ENCODE measurements around the gene PLD4.
"Not testable (repeated sequence)": the region's sequence is repeated elsewhere in the genome, so short reads cannot be mapped to it uniquely, and the experiment has no call there.

PLD4 gene

DNA sequence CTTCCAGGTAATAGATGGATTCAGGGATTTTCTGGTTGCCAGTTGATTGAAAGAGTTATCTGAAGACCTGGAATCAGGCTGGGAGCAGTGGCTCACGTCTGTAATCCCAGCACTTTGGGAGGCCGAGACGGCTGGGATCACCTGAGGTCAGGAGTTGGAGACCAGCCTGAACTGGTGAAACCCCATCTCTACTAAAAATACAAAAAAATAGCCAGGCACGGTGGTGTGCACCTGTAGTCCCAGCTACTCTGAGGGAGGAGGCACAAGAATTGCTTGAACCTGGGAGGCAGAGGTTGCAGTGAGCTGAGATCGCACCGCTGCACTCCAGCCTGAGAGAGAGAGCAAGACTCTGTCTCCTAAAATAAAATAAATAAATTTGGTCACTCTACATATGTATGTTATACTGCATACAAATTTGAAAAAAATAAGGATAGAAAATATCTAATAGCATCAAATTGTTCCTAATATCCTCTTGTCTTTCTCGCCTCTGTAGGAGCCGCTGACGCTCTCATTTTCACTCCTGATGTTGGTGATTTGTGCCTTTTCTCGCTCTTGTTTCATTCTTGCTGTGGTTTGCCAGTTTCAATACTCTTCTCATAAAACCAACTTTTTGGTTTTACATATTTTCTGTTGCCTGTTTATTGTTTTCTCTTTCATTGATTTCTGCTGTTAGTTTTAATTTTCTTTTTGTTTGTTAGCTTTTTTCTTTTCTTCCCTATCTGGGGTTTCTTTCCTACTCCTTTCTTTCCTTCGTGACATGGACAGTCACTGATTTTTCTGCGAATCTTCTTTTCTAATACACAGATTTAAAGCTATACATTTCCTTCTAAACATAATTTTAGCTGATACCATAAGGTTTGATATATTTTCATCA is 23.8 kb upstream of the PLD4 start:
- no peak for DNase-seq

DNA sequence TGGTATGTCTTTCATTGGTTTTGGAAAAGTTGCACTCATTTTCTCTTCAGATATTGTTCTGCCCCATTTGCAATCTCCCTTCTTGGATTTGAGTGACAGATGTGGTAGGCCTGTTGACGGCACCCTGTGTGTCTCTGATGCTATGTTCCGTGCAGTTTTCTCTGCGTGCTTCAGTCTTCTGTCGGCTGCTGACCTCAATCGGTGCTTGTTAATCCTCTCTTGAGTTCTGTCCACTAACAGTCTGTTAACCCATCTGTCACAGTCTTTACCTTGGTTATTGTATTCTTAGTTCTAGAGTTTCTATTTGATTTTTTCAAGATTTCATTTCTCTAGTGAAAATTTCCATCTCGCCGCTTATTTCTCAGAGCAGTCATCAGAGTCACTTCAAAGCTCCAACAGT is 20.7 kb upstream of the PLD4 start:
- no peak for DNase-seq

DNA sequence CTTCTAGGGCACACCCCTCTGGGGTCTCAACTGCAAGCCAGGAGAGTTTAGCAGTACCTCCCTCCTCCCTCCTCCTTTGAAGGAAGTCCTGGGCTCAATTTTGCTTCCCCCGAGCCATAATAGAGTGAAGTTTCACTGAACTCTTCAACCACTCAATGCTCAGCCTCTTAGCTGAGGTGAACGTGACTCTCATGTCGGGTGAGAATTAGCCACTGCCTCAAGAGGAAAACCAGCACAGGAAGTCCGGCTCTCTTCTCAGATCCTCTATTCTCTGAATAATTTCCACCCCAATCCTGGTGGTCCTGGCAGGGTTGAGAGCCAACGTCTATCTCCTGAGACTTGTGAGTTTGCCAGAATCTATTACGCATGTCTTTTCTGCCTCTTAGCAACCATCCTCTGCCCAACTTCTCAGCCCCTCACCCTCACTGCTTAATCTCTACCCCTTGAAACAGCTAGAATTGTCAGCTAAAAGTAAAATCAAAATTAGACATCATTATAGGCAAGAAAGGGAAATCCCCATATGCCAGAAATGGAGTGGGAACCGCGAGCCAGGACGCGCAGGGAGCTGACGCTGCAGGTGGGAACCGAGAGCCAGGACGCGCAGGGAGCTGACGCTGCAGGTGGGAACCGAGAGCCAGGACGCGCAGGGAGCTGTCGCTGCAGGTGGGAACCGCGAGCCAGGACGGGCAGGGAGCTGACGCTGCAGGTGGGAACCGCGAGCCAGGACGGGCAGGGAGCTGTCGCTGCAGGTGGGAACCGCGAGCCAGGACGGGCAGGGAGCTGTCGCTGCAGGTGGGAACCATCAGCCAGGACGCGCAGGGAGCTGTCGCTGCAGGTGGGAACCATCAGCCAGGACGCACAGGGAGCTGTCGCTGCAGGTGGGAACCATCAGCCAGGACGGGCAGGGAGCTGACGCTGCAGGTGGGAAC is 19.8 kb upstream of the PLD4 start:
- DNase-seq, result not testable (repeated sequence)

DNA sequence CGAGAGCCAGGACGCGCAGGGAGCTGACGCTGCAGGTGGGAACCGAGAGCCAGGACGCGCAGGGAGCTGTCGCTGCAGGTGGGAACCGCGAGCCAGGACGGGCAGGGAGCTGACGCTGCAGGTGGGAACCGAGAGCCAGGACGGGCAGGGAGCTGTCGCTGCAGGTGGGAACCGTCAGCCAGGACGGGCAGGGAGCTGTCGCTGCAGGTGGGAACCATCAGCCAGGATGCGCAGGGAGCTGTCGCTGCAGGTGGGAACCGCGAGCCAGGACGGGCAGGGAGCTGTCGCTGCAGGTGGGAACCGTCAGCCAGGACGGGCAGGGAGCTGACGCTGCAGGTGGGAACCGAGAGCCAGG is 19.1 kb upstream of the PLD4 start:
- DNase-seq, result not testable (repeated sequence)

DNA sequence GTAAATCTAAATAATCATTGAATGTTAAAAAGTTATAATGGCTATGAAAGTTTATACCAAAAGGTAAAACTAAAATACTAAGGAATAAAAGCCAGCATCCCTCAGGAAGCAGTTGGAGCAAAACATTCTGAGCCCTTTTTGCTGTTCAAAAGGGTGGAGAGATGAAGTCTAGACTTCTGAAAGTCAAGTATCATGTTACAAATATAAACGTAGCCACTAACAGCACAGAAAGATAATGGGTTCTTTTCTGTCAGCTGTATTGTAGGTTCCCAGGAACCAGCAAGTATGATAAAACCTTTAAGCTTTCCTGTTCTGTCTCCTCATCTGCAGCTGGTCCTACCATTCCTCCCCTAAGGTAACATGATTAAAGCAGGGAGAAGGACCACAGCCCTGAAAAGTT is 16.4 kb upstream of the PLD4 start:
- no peak for DNase-seq

DNA sequence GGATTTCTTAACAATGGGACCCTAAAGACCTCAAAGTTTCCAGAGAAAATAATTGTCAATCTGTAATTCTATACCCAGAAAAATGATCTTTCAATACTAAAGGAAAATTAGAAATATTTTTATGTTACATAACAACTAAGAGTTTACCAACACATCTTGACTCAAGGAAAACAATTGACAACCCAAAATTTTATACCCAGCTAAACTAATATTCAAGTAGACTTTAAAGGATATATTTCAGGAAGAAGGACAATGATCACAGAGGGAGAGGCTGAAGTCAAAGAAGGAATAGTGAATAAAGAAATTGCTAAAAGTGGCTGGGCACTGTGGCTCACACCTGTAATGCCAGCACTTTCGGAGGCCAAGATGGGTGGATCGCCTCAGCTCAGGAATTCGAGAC is 12.6 kb upstream of the PLD4 start:
- DNase-seq, result no peak

DNA sequence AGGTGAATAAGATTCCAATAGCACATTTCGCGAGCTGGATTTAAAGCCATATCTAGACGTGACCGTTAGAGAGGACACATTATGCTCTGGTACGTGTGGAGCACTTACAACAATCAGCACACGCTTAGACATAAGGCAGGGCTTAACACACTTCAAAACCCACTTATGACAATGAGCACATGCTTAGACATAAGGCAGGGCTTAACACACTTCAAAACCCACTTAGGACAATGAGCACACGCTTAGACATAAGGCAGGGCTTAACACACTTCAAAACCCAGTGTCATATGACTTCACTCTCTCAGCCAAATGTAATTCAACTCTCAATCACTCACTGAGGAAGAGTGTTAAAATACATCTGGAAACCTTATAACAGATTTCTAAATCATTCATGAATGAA is 11.2 kb upstream of the PLD4 start:
- DNase-seq, result no peak

DNA sequence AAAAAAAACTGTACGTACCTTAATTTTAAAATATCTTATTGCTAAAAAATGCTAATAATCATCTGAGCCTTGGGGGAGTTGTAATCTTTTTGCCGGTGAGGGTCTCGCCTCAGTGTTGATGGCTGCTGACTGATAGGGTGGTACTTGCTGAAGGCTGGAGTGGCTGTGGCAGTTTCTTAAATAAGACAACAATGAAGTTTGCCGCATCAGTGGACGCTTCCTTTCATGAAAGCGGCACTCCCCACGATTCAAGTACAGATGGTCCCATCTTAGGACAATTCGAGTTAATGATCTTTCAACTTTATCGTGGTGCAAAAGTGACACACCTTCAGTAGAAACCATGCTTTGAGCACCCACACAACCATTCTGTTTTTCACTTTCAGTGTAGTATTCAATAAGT is 7.6 kb upstream of the PLD4 start:
- DNase-seq, result no peak

DNA sequence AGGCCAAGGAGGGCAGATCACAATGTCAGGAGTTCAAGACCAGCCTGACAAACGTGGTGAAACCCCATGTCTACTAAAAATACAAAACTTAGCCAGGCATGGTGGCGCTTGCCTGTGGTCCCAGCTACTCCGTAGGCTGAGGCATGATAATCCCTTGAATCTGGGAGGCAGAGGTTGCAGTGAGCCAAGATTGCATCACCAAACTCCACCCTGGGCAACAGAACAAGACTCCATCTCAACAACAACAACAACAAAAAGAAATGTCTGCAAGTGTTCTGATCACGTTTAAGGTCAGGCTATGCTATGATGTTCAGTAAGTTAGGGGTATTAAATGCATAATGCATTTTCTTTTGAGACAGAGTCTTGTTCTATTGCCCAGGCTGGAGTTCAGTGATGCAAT is 6.7 kb upstream of the PLD4 start:
- no peak for DNase-seq

DNA sequence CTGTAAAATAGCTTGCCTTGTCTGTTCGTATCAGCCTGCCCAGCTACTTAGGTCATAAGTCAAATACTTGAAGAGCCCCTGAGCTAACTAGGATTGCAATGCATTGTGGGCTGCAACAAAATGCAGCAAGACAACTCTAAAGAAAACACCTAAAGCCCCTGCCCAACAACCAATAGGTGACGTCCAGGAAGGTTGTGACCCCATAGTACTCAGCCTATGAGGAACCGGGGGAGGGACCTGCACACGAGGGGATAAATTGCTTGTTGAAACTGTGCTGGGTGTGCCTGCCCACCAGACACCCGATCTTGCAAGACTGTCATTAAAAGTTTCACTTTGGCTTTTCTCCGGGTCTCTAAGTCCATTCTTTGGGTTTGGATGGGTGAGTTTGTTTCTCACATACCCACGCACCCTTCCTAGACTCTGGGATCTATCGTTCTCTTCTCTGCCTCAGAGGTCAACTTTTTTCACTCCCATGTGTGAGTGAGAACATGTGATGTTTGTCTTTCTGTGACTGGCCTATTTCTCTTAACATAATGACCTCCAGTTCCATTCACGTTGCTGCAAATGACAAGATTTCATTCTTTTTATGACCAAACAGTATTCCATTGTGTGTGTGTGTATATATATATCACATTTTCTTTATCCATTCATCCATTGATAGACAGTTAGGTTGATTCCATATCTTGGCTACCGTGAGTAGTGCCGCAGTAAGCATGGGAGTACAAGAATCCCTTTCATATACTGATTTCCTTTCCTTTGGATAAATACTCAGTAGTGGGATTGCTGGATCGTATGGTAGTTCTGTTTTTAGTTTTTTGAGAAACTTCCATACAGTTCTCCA is 5.3 kb upstream of the PLD4 start:
- DNase-seq, result not testable (repeated sequence)

DNA sequence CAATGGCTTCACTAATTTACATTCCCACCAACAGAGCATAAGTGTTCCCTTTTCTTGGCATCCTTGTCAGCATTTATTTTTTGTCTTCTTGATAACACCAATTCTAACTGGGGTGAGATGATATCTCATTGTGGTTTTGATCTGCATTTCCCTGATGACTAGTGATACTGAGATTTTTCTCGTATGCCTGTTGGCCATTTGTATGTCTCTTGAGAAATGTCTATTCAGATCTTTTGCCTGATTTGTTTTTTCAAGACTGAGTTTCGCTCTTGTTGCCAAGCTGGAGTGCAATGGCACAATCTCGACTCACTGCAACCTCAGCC is 4.7 kb upstream of the PLD4 start:
- no peak for DNase-seq

DNA sequence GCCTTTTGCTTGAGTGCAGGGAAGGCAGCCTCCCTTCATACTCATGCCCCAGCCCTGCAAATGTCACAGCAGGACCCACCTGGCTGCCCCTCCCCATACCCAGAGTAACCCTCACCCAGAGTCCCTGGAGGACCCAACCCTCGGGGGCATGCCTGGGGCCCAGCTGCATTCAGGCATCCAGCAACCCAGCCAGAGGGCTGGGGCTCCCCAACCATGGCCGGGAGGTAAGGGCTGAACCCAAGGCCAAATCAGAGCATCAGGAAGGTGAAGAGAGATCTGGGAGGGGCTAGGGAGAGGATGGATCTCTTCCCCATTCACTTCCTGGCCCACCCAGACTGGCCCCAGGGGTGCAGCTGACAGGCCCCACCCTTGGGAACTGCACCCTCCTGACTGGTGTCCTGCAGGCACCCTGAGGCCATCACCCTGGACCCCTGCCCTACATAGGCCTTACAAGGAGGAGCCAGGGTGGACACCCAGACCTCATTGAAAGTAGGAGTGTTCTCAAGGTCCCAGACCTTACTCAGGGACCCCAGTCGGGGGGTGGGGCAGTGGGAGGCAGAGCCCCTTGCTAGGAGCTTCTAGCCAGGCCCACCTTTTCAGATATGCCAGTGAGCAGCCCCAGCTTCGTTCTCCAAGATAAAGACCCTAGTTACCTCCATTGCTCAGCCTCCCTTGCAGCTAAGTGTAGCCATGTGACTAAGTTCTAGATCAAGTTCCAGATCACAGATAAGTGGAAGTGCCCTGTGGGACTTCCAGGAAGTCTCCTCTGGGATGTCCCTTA is 849 bp upstream of the PLD4 start:
- no peak for DNase-seq

DNA sequence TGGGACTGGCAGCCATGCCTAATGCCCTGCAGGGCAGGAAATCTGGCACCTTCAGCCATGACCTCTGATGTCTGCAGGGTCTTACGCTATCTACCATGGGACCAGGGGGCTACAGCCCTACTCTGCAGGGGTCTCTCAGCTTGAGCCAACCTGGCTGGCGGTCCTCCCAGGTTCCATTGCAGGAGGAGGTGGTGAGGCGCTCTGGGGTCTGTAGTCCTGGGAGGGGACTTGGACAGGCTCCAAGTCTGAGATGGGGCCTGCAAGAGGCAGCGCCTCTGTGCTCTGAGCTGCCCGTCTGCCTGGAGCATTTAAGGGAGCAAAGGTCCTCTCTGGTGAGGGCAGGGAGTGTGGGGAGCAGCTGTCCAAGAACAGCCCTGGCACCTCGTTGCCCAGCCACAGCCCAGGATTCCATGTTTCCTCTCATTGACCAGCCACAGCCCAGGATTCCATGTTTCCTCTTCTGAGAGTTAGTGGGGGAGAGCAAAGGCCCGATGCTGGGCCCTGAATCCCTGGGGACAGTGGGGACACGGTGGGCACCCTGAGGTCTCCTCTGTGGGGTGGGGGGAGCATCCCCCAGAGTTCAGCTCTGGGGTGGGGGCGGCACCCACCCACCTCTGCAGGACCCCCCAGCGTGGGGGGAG is 655 bp downstream of the PLD4 start:
- DNase-seq, result no peak

DNA sequence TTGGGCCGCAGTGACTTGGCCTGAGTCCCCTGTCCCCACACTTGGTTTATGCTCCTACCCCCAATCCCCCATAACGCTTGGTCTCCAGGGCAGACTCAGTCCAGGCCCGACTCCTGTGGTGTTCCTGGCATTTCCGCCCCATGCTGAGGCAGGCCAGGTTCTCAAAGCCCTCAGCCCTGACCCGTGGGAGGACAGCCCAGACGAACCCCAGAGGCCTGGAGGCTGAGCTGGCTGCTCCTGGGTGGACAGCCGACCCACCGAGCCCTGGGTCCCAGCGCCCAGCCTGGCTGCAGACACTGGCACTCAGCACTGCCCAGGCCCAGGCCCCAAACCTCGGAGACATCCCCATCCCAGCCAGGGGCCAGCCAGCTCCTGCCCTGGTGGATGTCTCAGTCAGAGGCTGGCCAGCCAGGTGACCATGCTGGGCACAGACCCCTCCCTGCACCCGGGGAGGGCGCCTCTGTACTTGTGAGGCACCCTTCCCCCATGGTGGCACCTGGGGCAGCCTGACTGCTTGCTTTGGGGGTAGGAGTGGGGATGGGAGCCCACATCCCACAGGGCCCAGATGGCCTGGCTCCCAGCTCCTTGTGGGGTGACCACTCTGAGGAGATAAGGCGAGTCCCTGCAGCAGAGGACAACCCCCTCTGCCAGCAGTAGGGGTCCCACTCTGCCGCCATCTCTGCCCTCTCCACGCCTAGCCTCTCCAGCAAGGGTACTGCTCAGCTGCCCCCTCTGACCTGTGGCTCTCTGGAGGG is 1.4 kb downstream of the PLD4 start:
- DNase-seq, result no peak

DNA sequence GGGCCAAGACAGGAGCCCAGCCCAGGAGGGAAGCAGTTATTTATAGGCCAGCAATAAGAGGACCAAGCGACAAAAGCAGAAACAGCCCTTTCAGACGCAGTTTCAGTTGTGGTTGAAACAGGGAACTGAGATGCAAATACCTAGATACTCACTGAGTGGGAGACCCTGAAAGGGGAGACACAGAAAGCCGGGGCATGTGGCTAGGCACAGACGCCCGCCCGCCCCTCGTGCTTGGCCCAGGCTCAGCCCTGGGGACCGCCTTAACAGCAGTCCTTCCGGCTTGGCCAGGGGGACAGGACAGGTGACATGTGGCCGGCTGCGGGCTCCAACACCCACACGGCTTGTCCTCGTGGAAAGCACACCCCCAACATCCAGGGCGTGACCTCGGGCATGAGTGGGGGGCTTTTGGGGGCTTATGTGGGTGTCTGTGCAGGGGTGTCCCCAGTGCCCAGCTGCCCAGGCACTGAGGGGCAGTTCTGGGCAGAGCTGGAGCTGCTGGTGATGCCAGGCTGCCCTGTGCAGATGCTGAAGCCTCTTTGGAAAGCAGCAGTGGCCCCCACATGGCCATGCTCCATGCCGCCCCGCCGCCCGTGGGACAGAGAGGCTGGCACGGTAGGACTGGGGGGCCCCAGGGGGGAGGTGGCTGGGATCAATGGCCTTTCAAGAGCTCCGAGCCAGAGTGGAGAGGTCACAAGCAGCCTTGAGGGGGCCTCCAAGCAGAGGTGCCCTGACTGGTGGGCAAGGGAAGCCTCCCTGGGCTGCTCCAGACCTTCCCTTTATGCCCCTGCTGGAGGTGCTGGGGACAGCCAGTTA is 2.1 kb downstream of the PLD4 start:
- no peak for DNase-seq

DNA sequence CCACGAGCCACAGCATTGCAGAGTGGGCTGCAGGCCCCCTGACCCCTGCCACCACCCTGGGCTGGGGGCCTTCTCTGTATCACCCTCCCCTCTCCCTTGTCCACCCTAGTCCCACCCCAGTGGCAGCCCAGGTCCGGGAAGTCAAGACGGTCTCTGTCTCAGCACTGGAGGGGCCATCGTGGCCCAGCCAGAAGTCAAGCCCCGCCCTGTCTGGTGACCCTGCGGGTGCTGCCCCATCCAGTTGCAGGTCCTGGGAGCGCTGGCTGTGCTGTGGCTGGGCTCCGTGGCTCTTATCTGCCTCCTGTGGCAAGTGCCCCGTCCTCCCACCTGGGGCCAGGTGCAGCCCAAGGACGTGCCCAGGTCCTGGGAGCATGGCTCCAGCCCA is 2.7 kb downstream of the PLD4 start:
- no peak for DNase-seq

DNA sequence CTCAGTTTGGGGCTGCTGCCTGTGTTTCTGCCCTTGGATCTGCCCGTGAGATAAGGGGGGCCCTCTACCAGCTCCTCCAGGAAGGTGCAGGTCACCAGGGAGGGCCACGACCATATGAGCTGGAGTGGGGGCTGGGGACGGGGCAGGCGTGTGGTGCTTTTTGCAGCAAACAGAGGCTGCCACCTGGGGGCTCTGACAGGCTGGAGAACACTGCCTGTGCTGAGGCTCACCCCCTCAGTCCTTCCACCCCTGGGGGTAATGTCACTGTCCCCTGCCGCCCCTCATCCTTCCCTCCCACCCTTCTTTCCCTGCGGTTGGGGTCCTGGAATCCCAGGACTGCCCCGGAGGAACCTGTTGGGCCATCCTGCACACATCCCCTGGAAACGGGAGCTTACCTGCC is 3.2 kb downstream of the PLD4 start:
- no peak for DNase-seq

DNA sequence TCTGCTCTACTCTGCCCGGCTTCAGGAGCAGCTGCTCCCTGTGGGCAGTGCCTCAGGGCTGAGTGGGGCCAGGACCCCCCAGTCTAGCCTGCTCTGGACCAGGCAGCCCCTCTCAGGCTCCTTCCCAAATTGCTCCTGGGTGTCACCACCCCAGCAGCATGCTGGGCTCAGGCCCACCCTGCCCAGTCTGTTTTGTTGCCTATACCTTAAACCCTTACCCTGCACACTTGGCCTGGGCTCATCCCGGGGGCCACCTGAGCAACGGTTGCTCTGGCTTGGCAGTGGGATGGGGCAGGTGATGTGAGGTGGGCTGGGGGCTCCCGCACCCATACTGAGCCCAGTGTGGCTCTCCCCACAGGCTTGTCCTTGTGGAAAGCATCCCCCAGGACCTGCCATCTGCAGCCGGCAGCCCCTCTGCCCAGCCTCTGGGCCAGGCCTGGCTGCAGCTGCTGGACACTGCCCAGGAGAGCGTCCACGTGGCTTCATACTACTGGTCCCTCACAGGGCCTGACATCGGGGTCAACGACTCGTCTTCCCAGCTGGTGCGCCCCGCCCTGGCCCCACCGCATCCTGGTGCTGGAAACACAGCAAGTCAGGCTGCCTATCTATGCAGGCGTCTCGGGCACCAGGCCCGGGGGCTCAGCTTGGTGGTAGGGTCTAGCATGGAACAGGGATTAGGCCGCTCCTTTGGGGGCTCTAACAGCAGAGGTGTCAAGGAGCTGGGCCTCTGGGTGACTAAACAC is 3.9 kb downstream of the PLD4 start:
- DNase-seq, result no peak
